ENCODE data around the gene ARRDC3.

DNA sequence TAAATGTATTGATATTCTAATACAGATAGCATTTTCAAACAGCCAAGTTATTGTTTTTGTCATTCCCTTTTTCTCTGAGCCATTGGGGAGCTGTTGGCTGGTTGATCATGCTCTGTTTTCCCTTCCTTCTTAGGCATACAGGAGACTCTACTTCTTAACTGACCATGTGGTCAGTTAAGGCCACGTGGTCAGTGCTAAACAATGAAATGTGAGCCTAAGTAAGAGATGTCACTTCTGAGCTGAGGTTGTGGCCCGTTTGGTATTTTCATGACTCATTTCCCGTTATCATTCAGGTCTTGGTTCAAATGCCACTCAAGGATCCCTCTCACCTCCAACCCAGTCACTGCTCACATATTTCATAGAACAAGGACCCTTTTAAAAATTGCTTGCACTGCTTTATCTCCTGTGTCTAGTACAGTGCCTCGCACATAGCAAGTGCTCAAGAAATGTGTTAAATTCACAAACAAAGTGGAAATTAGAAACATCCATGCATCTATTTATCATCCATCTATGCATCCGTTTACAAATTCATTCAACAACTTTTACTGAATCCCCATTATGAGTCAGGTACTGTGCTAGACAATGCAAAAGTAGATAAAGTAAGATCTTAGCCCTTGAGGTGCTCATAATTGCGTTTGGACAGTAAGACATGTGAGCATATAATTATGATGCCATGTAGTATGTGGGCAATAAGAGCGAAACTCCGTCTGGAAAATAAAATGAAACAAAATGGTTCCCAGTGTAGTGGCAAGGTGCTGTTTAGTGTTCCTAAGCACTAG is 50.7 kb downstream of the ARRDC3 start:
- no peak for TF ChIP-seq CTCF (IDR thresholded peaks at IDR 0.05; ENCODE audit: extremely low read depth in 1 of 2, insufficient read depth in 1 of 2, low read depth in 1 of 2, low read length in 2 of 2)
- TF ChIP-seq POLR2A (IDR thresholded peaks at IDR 0.05; ENCODE audit: low read depth, low read length), result no peak
- no peak for TF ChIP-seq EZH2 (IDR thresholded peaks at IDR 0.05; ENCODE audit: borderline replicate concordance, low read depth, low read length, severe bottlenecking)
